ENCODE measurements around the gene MCF2L2.

MCF2L2 gene

GRCh38 chr3:183360971-183361624, 67.3 kb downstream of the MCF2L2 start:
- no peak for ATAC-seq

DNA sequence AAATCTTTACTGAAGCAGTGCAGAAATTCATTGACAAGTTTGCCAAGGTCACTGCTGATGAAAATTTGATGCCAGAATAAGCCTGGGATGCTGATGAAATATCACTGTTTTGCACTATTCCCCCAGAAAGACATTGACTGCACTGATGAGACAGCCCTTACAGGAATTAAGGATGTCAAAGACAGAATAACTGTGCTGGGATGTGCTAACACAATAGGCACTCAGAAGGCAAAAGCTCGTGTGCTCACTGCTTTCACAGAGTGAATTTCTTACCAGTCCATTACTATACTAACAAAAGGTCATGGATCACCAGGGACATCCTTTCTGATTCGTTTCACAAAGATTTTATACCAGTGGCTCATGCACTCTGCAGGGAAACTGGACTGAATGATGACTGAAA, 69.4 kb downstream of the MCF2L2 start:
- no peak for ATAC-seq

GRCh38 chr3:183357564-183358079, 70.8 kb downstream of the MCF2L2 start:
- ATAC-seq = no peak

DNA sequence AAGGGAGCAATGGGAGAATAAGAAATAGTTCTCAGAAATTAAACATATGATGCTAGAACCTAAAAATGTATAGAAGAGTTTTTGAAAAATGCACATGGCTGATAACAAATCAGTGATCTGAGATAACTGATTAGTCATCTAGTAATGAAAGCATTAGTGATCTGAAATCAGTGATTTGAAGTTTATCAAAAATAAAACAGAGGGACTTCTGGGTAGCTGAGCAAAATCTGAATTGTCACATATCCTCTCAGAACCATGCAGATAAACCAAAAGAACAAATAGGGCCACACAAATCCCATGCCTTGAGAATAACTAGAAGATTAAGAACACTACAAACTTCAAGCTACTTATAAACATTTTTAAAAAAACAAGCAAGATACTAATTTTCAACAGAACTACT, 71.5 kb downstream of the MCF2L2 start:
- peak; percentile 44 to 55 for ATAC-seq

GRCh38 chr3:183354874-183355273, 73.5 kb downstream of the MCF2L2 start:
- ATAC-seq = no peak

DNA sequence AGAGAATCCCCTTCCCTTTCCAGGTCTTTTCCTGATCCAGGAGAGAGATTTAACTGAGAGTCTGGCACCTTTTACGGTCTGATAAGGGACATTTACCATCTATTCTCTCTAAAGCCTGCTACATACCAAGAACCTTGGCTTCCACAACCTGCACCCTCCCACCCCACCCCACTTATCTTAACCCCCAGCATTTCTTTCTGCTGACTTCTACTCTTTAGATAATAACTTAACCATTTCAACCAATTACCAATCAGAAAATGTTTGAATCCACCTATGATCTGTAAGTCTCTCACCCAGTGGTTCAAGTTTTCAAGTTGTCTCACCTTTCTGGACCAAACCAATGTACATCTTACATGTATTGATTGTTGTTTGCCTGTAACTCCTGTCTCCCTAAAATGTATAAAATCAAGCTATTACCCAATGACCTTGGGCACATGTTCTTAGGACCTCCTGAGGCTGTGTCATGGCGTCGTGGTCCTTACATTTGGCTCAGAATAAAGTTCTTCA, 74.0 kb downstream of the MCF2L2 start:
- ATAC-seq = no peak

DNA sequence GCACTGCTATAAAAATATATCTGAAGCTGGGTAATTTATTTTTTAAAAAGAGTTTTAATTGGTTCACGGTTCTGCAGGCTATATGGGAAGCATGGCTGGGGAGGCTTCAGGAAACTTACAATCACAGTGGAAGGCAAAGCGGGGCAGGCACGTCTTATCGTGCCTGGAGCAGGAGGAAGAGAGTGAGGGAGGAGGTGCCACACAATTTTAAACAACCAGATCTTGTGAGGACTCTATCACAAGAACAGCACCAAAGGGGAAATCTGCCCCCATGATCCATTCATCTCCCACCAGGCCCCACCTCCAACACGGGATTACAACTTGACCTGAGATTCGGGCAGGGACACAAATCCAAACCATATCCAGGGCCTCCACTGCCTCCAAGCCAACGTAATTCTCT, 75.0 kb downstream of the MCF2L2 start:
- no peak for ATAC-seq

- peak; percentile 62 to 65 for ATAC-seq
Observed at GRCh38 chr3:183350164-183350563, 78.3 kb downstream of the MCF2L2 start.

- ATAC-seq = peak; percentile 88 to 92
Observed at GRCh38 chr3:183349421-183350157, 78.8 kb downstream of the MCF2L2 start.

DNA sequence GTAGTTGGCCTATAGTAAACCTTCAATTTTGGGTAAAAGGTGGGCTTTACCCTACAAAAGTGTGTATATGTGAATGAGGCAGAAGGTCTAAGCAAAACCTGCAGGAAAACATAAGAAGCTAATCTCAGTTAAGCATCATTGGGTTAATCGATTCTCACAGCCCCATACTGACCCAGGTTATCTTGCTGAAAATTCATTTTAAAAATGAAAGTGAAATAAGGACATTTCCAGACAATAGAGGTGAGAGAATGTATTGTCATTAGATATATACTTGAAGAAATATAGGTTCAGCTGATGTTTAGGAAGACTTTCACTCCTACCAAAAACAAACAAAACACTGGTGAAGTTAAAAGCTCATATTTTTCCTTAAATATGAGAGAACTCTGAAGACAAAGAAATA, 85.6 kb downstream of the MCF2L2 start:
- peak in 1 of 2 donors; percentile 59 for ATAC-seq

- no peak for ATAC-seq
Observed at GRCh38 chr3:183341545-183342288, 86.7 kb downstream of the MCF2L2 start.

DNA sequence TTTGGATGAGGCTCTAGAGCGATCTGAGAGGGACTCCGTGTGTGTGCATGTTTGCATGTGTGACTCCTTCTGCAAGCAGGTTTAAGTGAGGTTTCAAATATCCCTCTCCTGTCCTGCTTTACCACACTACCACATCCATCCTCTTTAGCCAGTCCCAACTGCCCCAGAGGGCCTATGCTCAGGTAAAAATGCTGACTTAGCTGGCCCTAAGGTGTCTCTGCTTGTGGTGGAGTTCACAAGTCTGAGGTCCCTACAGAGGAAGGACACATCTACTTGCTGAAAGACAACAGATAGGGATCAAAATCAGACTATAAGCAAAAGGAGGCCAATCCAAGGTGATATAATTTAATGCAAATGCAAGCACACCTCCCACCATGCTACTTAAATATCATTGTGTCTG, 88.2 kb downstream of the MCF2L2 start:
- ATAC-seq = no peak

DNA sequence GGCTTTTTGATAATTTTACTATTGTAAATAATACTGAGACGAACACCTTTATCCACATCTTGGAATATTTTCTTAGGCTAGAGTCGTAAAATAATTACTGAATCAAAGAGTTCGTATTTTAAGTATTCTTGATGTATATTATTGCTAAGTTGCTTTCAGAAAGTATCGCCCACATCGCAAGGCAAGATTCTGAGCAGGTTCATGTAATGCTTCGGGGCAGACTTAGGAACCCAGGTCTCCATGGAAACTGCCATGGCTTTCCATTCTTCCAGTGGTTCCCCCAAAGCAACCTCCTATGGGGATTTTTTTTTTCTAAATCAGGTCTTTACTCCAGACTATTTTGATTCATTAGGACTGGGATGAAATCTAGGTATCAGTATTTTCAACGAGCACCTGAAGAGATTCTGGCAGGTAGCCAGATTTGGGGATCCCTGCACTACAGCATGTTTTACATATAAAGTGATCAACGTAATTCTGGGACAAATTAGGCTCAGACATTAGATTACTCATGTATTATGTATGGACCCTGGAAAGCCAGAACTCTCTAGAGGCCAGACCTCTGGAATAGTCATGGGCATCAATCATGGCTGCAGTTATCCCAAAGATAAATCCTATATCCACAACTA, 88.8 kb downstream of the MCF2L2 start:
- no peak for ATAC-seq

GRCh38 chr3:183338520-183338919, 89.9 kb downstream of the MCF2L2 start:
- no peak for ATAC-seq

DNA sequence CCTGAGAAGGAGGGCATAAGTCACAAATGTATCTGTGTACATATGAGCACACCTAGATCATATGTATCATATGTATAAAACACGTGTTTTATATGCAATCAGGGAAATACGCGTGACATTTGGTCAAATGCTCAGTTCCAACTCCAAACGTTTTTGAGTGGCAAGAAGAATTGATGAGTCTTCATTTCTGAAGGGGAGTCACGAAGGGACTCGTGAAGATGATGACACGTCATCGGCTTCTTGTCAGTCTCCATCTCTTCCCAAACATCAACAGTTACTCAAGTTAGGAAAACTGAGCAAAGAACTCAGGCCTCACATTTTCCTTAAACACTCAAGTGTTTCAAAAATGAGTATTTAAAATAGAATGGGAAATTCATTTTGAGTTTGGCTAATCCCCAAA, 95.9 kb downstream of the MCF2L2 start:
- no peak for ATAC-seq

GRCh38 chr3:183331498-183331897, 96.9 kb downstream of the MCF2L2 start:
- no peak for ATAC-seq

GRCh38 chr3:183330881-183331280, 97.5 kb downstream of the MCF2L2 start:
- no peak for ATAC-seq

- ATAC-seq = peak; percentile 41 to 61
Observed at GRCh38 chr3:183329543-183329942, 98.9 kb downstream of the MCF2L2 start.

DNA sequence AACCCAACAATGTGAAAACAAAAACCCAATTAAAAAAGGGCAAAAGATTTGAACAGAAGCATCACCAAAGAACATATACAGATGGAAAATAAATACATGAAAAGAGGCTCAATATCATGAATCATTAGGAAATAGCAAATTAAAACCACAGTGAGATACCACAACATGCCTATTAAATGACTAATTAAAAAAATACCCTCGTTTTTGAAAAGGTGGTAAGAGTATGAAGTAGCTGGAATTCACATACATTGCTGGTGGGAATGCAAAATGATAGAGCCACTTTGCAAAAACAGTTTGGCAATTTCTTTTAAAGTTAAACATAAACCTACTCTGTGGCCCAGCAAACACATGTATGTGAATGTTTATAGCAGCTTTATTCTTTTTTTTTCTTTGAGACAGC, 99.6 kb downstream of the MCF2L2 start:
- ATAC-seq = peak; percentile 60 to 78

DNA sequence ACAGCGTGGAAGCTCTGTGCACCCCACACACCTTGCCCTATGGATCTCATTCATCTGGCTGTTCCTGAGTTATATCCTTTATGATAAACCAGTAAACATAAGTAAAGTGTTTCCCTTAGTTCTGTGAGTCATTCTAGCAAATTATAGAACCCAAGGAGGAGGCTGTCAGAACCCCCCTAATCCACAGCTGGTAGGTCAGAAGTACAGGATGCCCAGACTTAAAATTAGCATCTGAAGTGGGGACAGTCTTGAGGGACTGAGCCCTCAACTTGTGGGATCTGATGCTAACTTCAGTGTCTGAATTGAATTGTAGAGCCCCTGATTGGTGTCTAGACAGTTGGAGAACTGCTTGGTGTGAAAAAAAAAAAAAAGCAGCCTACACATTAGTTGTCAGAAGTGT, 100.3 kb downstream of the MCF2L2 start:
- ATAC-seq = no peak

- no peak for ATAC-seq
Observed at GRCh38 chr3:183327343-183327742, 101.1 kb downstream of the MCF2L2 start.

- ATAC-seq = no peak
Observed at GRCh38 chr3:183324083-183324482, 104.3 kb downstream of the MCF2L2 start.

DNA sequence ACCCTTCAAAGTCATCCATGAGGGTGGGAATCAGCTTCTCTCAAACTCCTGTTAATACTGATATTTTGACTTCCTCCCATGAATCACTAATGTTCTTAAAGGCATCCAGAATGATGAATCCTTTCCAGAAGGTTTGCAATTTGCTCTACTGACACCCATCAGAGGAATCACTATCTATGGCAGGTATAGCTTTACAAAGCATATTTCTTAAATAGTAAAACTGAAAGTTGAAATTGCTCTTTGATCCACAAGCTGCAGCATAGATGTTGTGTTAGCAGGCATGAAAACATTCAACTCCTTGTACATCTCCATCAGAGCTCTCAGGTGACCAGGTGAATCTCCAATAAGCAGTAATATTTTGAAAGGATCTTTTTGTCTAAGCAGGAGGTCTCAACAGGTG, 109.0 kb downstream of the MCF2L2 start:
- ATAC-seq = peak in 1 of 2 donors; percentile 17
